ENCODE measurements around the gene SRGAP1. TPM values are rescaled to one million over a fixed set of nuclear protein-coding genes. Genes with fewer than 3 reads are reported as not detected.
"Not testable (repeated sequence)": the region's sequence is repeated elsewhere in the genome, so short reads cannot be mapped to it uniquely, and the experiment has no call there.

Gene SRGAP1
- total RNA-seq, 1 experiment from 2014 or later, result 0.97 TPM

GRCh38 chr12:63820427-63820826, 24.1 kb upstream of the SRGAP1 start:
- no peaks in the 10 kb centered on the region for H3K27me3 ChIP-seq (ENCODE audit: control insufficient read depth, insufficient read depth, low read length)
- DNase-seq, result no peak
- H3K4me3 ChIP-seq (ENCODE audit: insufficient read depth, low read depth, low read length), result no peak overlapping the region
- H3K36me3 ChIP-seq (replicated peaks; ENCODE audit: control insufficient read depth, insufficient read depth, low read length), result no peaks in the 10 kb centered on the region

- H3K27me3 ChIP-seq (ENCODE audit: control insufficient read depth, insufficient read depth, low read length), result no peaks in the 10 kb centered on the region
- no peak overlapping the region for H3K4me3 ChIP-seq (ENCODE audit: insufficient read depth, low read depth, low read length)
- DNase-seq, result no peak
- no peaks in the 10 kb centered on the region for H3K36me3 ChIP-seq (replicated peaks; ENCODE audit: control insufficient read depth, insufficient read depth, low read length)
Observed at GRCh38 chr12:63821781-63822251, 22.7 kb upstream of the SRGAP1 start.

- Histone ChIP-seq H3K36me3 (replicated peaks; ENCODE audit: control insufficient read depth, insufficient read depth, low read length) (no peaks in the 10 kb centered on the region), H3K4me3 (ENCODE audit: insufficient read depth, low read depth, low read length) (no peak overlapping the region), H3K27me3 (ENCODE audit: control insufficient read depth, insufficient read depth, low read length) (no peaks in the 10 kb centered on the region)
- no peak for DNase-seq
Observed at GRCh38 chr12:63822352-63822751, 22.1 kb upstream of the SRGAP1 start.

- Histone ChIP-seq H3K4me3 (ENCODE audit: insufficient read depth, low read depth, low read length) (no peak overlapping the region), H3K36me3 (replicated peaks; ENCODE audit: control insufficient read depth, insufficient read depth, low read length) (no peaks in the 10 kb centered on the region), H3K27me3 (ENCODE audit: control insufficient read depth, insufficient read depth, low read length) (no peaks in the 10 kb centered on the region)
- DNase-seq, result no peak
Observed at GRCh38 chr12:63823040-63823439, 21.5 kb upstream of the SRGAP1 start.

DNA sequence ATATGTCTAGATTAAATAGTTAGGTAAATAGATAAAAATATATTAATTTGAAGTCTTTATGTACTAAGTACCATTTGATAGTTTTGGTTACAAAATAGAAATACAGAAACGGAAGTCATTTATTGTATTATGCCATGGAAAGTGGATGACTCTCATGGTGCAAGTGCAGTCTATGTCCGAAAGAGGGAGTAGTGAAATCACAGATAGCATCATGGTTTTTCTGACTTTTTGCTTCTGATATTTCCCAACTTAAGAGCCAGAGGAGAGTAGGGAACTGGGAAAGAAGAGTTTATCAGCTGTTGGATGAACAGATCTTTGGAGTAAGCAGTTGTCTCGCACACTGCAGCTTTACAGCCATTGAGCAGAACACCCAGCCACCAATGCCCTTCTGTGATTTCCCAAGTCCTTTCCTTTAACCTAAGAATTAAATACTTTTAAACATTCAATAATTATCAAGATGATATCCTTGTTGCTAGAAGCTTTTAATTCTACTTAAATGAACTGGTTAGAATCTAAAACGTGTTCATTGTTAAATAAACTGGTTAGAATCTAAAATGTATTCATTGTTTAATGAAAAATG, 18.4 kb upstream of the SRGAP1 start:
- Histone ChIP-seq H3K36me3 (replicated peaks; ENCODE audit: control insufficient read depth, insufficient read depth, low read length) (no peaks in the 10 kb centered on the region), H3K27me3 (ENCODE audit: control insufficient read depth, insufficient read depth, low read length) (no peaks in the 10 kb centered on the region), H3K4me3 (ENCODE audit: insufficient read depth, low read depth, low read length) (no peak overlapping the region)
- peak; percentile 60 for DNase-seq

DNA sequence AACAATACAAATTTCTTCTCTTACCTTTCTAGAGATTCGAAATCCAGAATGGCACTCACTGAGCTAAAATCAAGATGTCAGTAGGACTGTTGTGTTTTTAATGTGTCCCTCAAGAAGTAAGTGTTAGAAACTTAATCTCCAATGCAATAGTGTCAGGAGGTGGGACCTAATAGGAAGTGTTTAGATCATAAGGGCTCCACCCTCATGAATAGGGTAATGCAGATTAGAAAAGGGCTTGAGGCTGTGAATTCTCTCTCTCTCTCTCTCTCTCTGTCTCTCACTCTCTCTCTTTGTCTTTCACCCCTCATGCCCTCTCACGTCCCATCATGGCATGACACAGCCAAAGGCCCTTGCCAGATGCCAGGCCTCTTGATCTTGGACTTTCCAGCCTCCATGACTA, 15.6 kb upstream of the SRGAP1 start:
- no peaks in the 10 kb centered on the region for H3K36me3 ChIP-seq (replicated peaks; ENCODE audit: control insufficient read depth, insufficient read depth, low read length)
- DNase-seq, result no peak
- H3K27me3 ChIP-seq (ENCODE audit: control insufficient read depth, insufficient read depth, low read length), result no peaks in the 10 kb centered on the region
- H3K4me3 ChIP-seq (ENCODE audit: insufficient read depth, low read depth, low read length), result no peak overlapping the region

DNA sequence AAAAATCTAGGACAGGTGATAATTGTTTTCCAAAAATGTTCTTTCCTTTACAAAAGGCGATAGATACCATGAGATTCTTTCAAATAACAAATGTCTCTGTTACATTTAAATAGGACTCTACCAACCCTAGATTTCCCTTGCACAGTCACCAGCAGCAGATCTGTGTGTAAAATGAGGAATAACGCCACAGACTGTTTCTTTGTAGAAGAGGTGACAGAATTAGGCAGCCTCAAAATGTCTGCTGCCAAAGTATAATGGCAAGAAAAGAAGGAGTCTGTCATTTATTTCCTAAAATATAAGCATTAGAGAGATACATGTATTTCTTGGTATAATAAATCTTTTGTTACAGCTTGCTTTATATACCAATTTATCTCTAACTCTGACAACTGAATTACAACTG, 8.5 kb upstream of the SRGAP1 start:
- no peak overlapping the region for H3K4me3 ChIP-seq (ENCODE audit: insufficient read depth, low read depth, low read length)
- no peak for DNase-seq
- no peaks in the 10 kb centered on the region for H3K36me3 ChIP-seq (replicated peaks; ENCODE audit: control insufficient read depth, insufficient read depth, low read length)
- H3K27me3 ChIP-seq (ENCODE audit: control insufficient read depth, insufficient read depth, low read length), result no peaks in the 10 kb centered on the region

GRCh38 chr12:63836936-63837335, 7.6 kb upstream of the SRGAP1 start:
- no peak overlapping the region for H3K4me3 ChIP-seq (ENCODE audit: insufficient read depth, low read depth, low read length)

DNA sequence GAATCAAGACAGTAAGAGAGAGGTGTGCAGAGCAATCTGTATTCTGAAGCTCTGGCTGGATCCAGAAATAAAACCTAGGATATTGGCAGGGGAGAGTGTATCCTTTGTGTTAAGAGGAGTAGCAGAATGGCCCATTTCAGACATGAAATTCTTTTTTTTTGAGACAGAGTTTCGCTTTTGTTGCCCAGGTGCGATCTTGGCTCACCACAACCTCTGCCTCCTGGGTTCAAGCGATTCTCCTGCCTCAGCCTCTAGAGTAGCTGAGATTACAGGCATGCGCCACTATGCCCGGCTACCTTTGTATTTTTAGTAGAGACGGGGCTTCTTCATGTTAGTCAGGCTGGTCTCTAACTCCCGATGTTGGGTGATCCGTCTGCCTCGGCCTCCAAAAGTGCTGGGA, 6.1 kb upstream of the SRGAP1 start:
- Histone ChIP-seq H3K27me3 (ENCODE audit: control insufficient read depth, insufficient read depth, low read length) (no peaks in the 10 kb centered on the region), H3K36me3 (replicated peaks; ENCODE audit: control insufficient read depth, insufficient read depth, low read length) (no peaks in the 10 kb centered on the region), H3K4me3 (ENCODE audit: insufficient read depth, low read depth, low read length) (no peak overlapping the region)
- DNase-seq, result no peak

More at GRCh38 chr12:63836936-63837335, 7.6 kb upstream of the SRGAP1 start:
- H3K27me3 ChIP-seq (ENCODE audit: control insufficient read depth, insufficient read depth, low read length), result no peaks in the 10 kb centered on the region
- no peak for DNase-seq
- no peaks in the 10 kb centered on the region for H3K36me3 ChIP-seq (replicated peaks; ENCODE audit: control insufficient read depth, insufficient read depth, low read length)

DNA sequence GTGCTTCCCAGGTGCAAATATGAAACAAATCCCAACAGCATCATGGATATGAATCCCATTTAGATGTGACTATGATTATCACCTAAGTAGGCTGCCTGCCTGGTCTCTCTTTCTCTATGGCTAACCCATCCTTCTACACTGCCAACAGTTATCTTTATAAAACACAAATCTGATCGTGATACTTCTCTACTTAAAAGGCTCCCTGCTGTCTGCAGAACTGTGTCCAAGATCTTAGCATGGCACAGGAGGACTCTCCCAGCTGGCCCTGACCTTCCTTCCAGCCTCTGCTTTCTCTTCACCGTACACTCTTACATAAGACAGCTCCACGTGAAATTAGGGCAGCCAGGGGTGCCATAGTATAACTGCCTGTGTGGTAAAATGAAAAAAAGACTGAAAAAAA, 3.5 kb upstream of the SRGAP1 start:
- Histone ChIP-seq H3K27me3 (ENCODE audit: control insufficient read depth, insufficient read depth, low read length) (peaks cover 8% of the 10 kb centered on the region), H3K4me3 (ENCODE audit: insufficient read depth, low read depth, low read length) (no peak overlapping the region), H3K36me3 (replicated peaks; ENCODE audit: control insufficient read depth, insufficient read depth, low read length) (no peaks in the 10 kb centered on the region)
- DNase-seq, result no peak

GRCh38 chr12:63841571-63841970, 2.9 kb upstream of the SRGAP1 start:
- Histone ChIP-seq H3K36me3 (replicated peaks; ENCODE audit: control insufficient read depth, insufficient read depth, low read length) (no peaks in the 10 kb centered on the region), H3K27me3 (ENCODE audit: control insufficient read depth, insufficient read depth, low read length) (peaks cover 8% of the 10 kb centered on the region), H3K4me3 (ENCODE audit: insufficient read depth, low read depth, low read length) (no peak overlapping the region)
- no peak for DNase-seq

GRCh38 chr12:63842750-63843149, 1.8 kb upstream of the SRGAP1 start:
- not testable (repeated sequence) for H3K27me3 ChIP-seq (ENCODE audit: control insufficient read depth, insufficient read depth, low read length); H3K4me3 ChIP-seq (ENCODE audit: insufficient read depth, low read depth, low read length); H3K36me3 ChIP-seq (replicated peaks; ENCODE audit: control insufficient read depth, insufficient read depth, low read length); DNase-seq

GRCh38 chr12:63843254-63843720, 1.2 kb upstream of the SRGAP1 start:
- Histone ChIP-seq H3K36me3 (replicated peaks; ENCODE audit: control insufficient read depth, insufficient read depth, low read length) (no peaks in the 10 kb centered on the region), H3K27me3 (ENCODE audit: control insufficient read depth, insufficient read depth, low read length) (peaks cover 8% of the 10 kb centered on the region), H3K4me3 (ENCODE audit: insufficient read depth, low read depth, low read length) (peak overlapping the region; percentile 68)
- no peak for DNase-seq

DNA sequence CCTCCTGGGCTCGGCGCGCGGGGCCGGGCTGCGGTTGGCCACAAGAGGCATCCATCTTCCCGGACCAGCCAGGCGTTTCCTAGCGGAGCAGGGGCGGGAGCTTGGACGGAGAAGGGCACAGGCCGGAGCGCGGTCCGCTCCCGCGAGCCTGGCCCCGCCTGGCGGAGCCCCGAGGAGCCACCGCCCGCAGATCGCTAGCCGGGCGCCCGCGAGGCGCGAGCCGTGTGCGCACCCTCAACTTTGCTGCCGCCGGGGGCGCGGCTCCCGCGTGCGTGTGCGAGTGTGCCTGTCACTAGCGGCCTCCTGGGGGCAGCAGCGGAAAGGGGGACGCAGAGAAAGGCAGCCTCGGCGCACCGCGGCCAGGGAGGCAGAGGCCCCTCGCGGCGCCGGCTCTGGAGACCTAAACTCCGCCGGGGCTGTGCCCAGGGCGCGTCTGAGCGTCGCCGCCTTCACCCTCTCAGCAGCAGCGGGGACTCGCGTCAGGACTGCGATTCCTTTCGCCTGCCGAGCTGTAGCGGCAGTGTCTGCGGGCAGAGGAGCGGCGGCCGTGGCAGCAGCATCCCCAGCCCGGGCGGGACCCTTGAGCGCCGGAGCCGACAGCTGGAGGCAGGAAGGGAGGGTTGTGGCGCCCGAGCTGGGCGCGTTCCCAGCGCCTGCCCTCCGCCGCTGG, 644 bp upstream of the SRGAP1 start:
- Histone ChIP-seq H3K4me3 (ENCODE audit: insufficient read depth, low read depth, low read length) (peak overlapping the region; percentile 68), H3K36me3 (replicated peaks; ENCODE audit: control insufficient read depth, insufficient read depth, low read length) (no peaks in the 10 kb centered on the region), H3K27me3 (ENCODE audit: control insufficient read depth, insufficient read depth, low read length) (peaks cover 8% of the 10 kb centered on the region)
- DNase-seq, result peak; percentile 95

GRCh38 chr12:63845726-63846125, 1.2 kb downstream of the SRGAP1 start:
- no peak for DNase-seq
- Histone ChIP-seq H3K27me3 (ENCODE audit: control insufficient read depth, insufficient read depth, low read length) (peaks cover 8% of the 10 kb centered on the region), H3K36me3 (replicated peaks; ENCODE audit: control insufficient read depth, insufficient read depth, low read length) (no peaks in the 10 kb centered on the region), H3K4me3 (ENCODE audit: insufficient read depth, low read depth, low read length) (no peak overlapping the region)

Measured in H7 (cell line).